ENCODE data around the gene TRIM59.

The TRIM59 gene

GRCh38 chr3:160477750-160478149 lies 28.2 kb upstream of the TRIM59 start (continued):
- no peak for TF ChIP-seq ZNF433 (tag by site-specific recombination; IDR thresholded peaks at IDR 0.05; ENCODE audit: low read depth)
- TF ChIP-seq ZNF10 (tag by site-specific recombination; IDR thresholded peaks at IDR 0.05), result no peak
- no peak for TF ChIP-seq ZNF302 (tag by site-specific recombination; IDR thresholded peaks at IDR 0.05; ENCODE audit: low read depth)

GRCh38 chr3:160475884-160476283 lies 26.3 kb upstream of the TRIM59 start:
- Histone ChIP-seq H3K4me1 (ENCODE audit: control insufficient read depth, insufficient read depth, low read length) (no peaks in the 10 kb centered on the region), H3K9me3 (ENCODE audit: control insufficient read depth, insufficient read depth, low read depth, low read length) (no peaks in the 10 kb centered on the region), H3K27ac (ENCODE audit: extremely low read depth, low read depth, low read length) (no peak overlapping the region), H3K4me3 (ENCODE audit: low read depth, low read length) (no peak overlapping the region), H3K36me3 (ENCODE audit: control insufficient read depth in 2 of 2, insufficient read depth in 1 of 2, low read length in 2 of 2) (no peaks in the 10 kb centered on the region)
- TF ChIP-seq CTCF (tag by site-specific recombination; IDR thresholded peaks at IDR 0.05) (no peak), ZNF114 (tag by site-specific recombination; IDR thresholded peaks at IDR 0.05) (no peak), ZNF654 (tag by site-specific recombination; IDR thresholded peaks at IDR 0.05; ENCODE audit: low read depth) (no peak)
- ChIA-PET POLR2A (no interaction called here), CTCF (no interaction called here)

- ChIA-PET CTCF (no interaction called here), POLR2A (no interaction called here)
- no peaks in the 10 kb centered on the region for H3K9me3 ChIP-seq (ENCODE audit: control insufficient read depth, insufficient read depth, low read depth, low read length)
- H3K4me3 ChIP-seq (ENCODE audit: low read depth, low read length), result no peak overlapping the region
- no peaks in the 10 kb centered on the region for H3K4me1 ChIP-seq (ENCODE audit: control insufficient read depth, insufficient read depth, low read length)
- H3K36me3 ChIP-seq (ENCODE audit: control insufficient read depth in 2 of 2, insufficient read depth in 1 of 2, low read length in 2 of 2), result no peaks in the 10 kb centered on the region
- H3K27ac ChIP-seq (ENCODE audit: extremely low read depth, low read depth, low read length), result no peak overlapping the region
- TF ChIP-seq YY2 (tag by site-specific recombination; IDR thresholded peaks at IDR 0.05) (no peak), ZNF138 (tag by site-specific recombination; IDR thresholded peaks at IDR 0.05; ENCODE audit: borderline replicate concordance) (no peak), ZFP37 (tag by site-specific recombination; IDR thresholded peaks at IDR 0.05) (no peak), ZNF292 (tag by site-specific recombination; IDR thresholded peaks at IDR 0.05; ENCODE audit: borderline replicate concordance, low read depth) (no peak), KLF7 (tag by site-specific recombination; IDR thresholded peaks at IDR 0.05; ENCODE audit: borderline replicate concordance) (no peak), ZNF280D (tag by site-specific recombination; IDR thresholded peaks at IDR 0.05) (no peak), ZNF366 (tag by site-specific recombination; conservative IDR thresholded peaks at IDR 0.05) (no peak), ZNF518A (tag by site-specific recombination; conservative IDR thresholded peaks at IDR 0.05; ENCODE audit: low read depth) (no peak), ZNF223 (tag by site-specific recombination; IDR thresholded peaks at IDR 0.05) (no peak), ZNF423 (tag by site-specific recombination; IDR thresholded peaks at IDR 0.05) (no peak), ZNF830 (tag by site-specific recombination; IDR thresholded peaks at IDR 0.05; ENCODE audit: low read depth) (no peak), KLF16 (tag by site-specific recombination; IDR thresholded peaks at IDR 0.05) (no peak), ZNF548 (tag by site-specific recombination; IDR thresholded peaks at IDR 0.05) (no peak)
Measured at GRCh38 chr3:160475153-160475552, 25.6 kb upstream of the TRIM59 start.
